GM19438 (cell line): ENCODE results near the gene DUS1L.

ENCODE experiments used
- ATAC-seq: cut with Tn5 transposase; IDR thresholded peaks from one replicate; pipeline ENCODE4 v1.9.1; 2021; ENCODE audit warnings: low read depth; ENCODE audit not compliant: unreplicated experiment

Gene DUS1L

DNA sequence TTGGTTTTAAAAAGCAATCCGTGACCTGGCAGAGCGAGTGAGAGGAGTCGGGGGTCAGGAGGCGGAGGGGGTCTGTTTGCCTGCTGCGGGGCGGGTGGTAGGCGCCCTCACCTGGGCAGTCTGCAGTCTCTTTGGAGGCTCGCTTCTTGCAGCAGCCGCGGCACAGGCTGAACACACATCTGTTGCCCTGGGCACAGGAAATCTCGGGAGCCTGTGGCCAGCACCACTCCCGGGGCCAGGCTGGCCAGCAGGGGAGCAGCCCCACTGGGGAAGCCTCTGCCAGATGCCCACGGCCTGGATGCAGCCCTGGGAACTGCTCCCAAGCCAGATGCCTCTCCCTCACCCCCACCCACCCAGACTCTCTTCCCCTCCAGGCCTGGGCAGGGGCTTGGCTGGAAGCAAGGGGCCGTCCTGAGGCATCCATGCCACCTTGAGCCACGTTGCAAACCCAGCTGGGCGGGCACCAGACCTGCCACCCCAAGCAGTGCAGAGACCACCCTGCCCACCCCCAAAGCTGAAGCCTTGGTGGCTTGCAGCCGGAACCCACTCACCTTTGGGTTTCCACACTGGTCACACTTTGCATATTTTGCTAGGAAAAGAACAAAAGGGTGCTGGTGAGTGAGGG is 7.3 kb downstream of the DUS1L start:
- no peak for ATAC-seq

- ATAC-seq: no peak
These were observed 8.6 kb downstream of the DUS1L start for GRCh38 chr17:82056729-82057621.

- ATAC-seq: no peak
These were observed 9.5 kb downstream of the DUS1L start for GRCh38 chr17:82055965-82056728.

- ATAC-seq: no peak
These were observed 10.3 kb downstream of the DUS1L start for GRCh38 chr17:82055023-82055964.

- no peak for ATAC-seq
These were observed 11.1 kb downstream of the DUS1L start for GRCh38 chr17:82054351-82055022.

- ATAC-seq: no peak
These were observed 11.9 kb downstream of the DUS1L start for GRCh38 chr17:82053556-82054263.

DNA sequence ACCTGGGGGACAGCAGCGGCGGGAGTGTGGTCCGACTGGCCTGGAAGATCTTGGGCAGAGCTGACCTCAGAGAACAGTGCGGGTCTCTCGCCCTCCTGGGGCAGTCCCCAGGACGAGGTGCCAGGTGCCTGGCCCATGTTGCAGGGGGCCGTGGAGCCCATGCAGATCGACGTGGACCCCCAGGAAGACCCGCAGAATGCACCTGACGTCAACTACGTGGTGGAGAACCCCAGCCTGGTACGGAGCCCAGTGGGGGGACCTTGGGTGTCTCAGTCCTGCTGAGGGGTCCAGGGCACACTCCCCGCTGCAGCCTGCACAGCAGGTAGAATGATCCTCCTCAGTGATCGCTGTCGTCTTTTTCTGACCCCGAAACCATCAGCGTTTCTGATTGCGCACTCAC is 12.5 kb downstream of the DUS1L start:
- ATAC-seq: no peak

DNA sequence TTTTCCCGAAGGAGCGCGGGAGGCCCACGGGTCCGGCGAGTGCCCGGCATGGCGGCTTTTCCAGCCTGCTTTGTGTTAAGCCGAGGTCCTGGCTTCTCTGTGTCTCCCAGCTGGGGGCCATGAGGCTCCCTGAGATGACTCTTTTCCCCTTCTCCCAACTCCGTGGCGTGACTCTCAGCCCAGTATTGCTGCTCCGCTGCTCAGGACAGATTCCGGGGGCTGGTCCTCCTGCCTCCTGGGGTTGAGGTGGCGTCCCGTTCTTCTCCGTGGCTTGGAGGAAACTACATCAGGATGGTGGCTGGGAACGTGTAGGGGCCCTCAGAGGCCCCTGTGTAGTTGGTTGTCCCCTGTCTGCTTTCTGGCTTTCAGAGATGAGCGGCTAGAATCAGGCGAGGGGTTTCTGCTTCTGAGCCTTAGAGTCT is 13.0 kb downstream of the DUS1L start:
- no peak for ATAC-seq

- peak; percentile 68 for ATAC-seq
These were observed 13.6 kb downstream of the DUS1L start, which contains the start of the genes GPS1 and RFNG for GRCh38 chr17:82051776-82052637. TSS of gene GPS1 (plus strand) at chr17:82051898. CDS start at chr17:82051932, 34 bp downstream. TSS of gene RFNG (minus strand) at chr17:82051811. CDS start at chr17:82051766, 45 bp downstream.

DNA sequence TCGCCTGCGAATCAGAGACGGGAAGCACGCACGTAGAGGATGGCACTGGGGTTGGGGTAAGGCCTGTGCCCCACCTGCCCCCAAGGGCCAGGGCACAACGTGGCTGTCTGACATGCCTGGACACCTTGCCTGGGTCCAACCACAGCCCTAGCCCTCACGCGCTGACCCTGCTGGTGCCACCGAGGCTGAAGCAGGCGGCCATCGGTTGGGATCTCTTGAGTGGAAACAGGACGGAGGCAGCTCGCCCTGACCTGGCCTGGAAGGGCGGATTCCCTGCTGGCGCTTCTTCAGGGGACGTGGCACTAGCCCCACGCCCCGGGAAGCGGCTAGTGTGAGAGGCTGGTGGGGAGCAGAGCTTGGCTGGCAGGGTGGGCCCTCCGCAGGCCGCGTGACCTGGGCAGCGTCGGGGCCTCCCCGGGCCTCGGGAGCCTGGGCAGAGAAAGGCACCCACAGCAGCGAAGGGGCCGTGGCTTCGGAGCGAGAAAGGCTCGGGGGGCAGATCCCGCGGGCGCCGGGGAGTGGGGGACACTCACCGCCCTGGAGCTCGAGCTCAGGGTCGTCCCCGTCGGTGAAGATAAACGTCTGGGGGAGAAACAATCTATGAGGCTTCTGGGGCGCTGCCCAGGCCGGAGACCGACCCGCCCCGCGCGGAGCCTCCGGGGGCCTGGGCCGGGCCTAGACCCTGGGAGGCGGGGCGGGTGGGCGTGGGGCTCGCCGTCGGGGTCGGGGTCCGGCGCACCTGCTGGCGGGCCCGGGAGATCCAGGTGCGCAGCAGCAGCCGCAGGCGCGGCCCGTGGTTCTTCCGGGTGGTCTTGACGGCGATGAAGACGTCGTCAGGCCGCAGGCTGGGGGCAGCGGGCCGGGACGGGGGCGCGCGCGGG is 14.6 kb downstream of the DUS1L start:
- peak; percentile 5 for ATAC-seq

- no peak for ATAC-seq
These were observed 15.3 kb downstream of the DUS1L start for GRCh38 chr17:82050152-82050760.

DNA sequence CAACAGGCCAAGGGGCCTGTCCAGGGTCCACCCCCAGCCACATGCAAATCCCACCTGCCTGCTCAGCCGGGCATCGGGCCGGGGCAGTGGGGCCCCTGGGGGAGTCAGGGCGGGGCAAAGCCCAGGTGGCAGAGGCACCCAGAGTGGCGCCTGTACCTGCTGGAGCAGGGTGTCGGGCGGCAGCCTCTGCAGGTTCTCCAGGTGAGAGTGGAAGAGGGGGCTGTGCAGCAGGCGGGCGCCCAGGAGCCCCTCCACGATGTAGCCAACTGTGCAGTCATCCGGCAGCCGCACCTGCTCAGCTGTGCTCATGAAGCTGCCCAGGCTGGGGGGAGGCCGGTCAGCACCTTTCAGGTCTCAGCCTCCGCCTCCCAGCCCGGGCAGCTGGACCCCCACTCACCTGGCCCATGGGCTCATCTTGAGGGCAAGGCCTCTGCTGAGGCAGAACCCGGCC is 16.1 kb downstream of the DUS1L start:
- ATAC-seq: no peak

GRCh38 chr17:82049106-82049505 is 16.5 kb downstream of the DUS1L start:
- ATAC-seq: no peak

DNA sequence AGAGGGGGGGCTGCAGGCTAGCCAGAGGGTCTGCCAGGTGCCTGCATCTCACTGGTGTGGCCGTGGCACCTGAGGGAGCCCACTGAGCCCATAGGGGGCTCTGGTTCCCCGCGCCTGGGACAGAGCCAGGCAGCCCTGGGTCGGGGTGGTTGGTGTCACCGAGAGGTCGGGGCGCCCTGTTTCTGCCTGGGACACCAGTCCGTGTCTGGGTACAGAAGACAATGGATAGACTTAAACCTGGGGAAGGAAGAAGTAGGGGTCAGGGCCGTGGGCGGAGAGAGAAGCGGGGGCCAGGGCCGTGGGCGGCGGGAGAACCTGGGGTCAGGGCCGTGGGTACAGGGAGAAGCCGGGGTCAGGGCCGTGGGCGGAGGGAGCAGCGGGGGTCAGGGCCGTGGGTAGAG is 17.0 kb downstream of the DUS1L start:
- no peak for ATAC-seq

DNA sequence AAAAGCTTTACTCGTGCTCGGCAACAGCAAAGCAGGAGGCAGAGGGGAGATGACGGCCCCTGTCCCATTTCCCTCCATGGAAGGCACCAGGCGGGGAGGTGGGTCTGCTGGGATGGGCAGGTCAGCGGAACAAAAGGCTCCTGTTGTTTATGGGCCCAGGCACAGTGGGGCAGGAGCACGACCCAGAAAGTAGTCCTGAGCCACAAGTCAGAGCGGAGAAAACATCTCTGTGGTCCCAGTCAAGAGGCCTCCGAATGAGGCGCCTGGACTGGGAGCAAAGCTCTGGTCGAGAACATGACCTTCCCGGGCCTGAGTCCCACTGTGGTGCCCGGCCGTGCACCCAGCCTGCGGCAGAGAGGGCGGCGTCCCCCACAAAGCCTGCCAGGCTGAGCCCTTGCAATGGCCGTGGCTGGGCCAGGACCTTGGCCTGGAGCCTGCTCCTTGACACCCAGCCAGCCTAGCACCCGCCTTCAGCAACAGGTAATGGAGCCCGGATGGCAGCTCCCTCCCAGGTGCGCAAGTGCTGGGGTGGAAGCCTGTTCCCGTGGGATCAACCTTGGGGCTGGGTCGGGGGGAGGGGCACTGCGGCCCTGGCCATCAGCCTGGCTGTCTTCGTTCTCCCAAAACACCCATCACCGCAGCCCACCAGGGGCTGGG is 17.6 kb downstream of the DUS1L start:
- ATAC-seq: no peak

DNA sequence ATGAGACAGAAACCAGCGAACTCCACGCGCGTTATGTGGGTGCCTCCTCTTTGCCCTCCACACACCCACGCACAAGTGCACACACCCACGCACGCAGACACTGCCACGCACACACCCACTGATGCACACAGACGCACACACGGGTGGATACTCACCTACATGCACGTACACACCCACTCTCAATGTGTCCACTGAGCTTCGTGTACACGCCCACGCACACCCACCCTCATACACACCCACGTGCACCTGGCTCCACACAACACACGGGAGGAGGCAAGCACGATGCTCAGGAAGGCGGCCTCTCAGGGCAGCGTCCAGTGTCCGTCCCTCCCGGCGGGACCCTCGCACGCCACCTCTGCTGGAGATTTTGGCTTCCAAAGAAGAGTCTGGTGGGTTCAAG is 18.2 kb downstream of the DUS1L start:
- no peak for ATAC-seq
